ENCODE data around the gene C5orf24. TPM values are rescaled to one million over a fixed set of nuclear protein-coding genes. Genes with fewer than 3 reads are reported as not detected.
A peak's percentile ranks its signal among the peaks of the same experiment; 100 is the strongest.
"Not testable (repeated sequence)": the region's sequence is repeated elsewhere in the genome, so short reads cannot be mapped to it uniquely, and the experiment has no call there.

Gene C5orf24
- total RNA-seq, 1 experiment from 2014 or later = 67.6 TPM

- Histone ChIP-seq H3K9me3 (ENCODE audit: low read depth, low read length, poor library complexity, severe bottlenecking) (no peaks in the 10 kb centered on the region), H3K4me1 (ENCODE audit: insufficient read depth, low read length, poor library complexity, severe bottlenecking) (peaks cover 5% of the 10 kb centered on the region), H3K4me3 (ENCODE audit: low read depth, low read length, poor library complexity, severe bottlenecking) (no peak overlapping the region), H3K36me3 (ENCODE audit: insufficient read depth, low read length, poor library complexity, severe bottlenecking) (peaks cover 9% of the 10 kb centered on the region), H3K27ac (ENCODE audit: low read depth, low read length, poor library complexity, severe bottlenecking) (peak overlapping the region; percentile 8), H3K27me3 (replicated peaks; ENCODE audit: insufficient read depth, low read depth, low read length, poor library complexity) (no peaks in the 10 kb centered on the region)
- CTCF ChIA-PET = no interaction called here
- DNase-seq (ENCODE audit: low spot score) = no peak
- no TSS peak for BruUV-seq (replicated peaks)
- POLR2A ChIA-PET (ENCODE audit: low non-redundant PET) = no interaction called here
- TF ChIP-seq CTCF (conservative IDR thresholded peaks at IDR 0.05; ENCODE audit: low read depth, low read length) (no peak), EZH2 (IDR thresholded peaks at IDR 0.05; ENCODE audit: borderline replicate concordance, low read depth, low read length, poor library complexity, severe bottlenecking) (no peak)
- intact Hi-C loops (cut with micrococcal nuclease; ENCODE audit: unreplicated experiment) = no loop called here
Measured at GRCh38 chr5:134844252-134844651, 1.5 kb upstream of the C5orf24 start.

GRCh38 chr5:134845335-134845851 is 375 bp upstream of the C5orf24 start:
- peaks cover 5% of the 10 kb centered on the region for H3K4me1 ChIP-seq (ENCODE audit: insufficient read depth, low read length, poor library complexity, severe bottlenecking)
- no peak for TF ChIP-seq CTCF (conservative IDR thresholded peaks at IDR 0.05; ENCODE audit: low read depth, low read length)
- TF ChIP-seq EZH2 (IDR thresholded peaks at IDR 0.05; ENCODE audit: borderline replicate concordance, low read depth, low read length, poor library complexity, severe bottlenecking) = no peak
- DNase-seq (ENCODE audit: low spot score) = no peak
- peaks cover 13% of the 10 kb centered on the region for H3K36me3 ChIP-seq (ENCODE audit: insufficient read depth, low read length, poor library complexity, severe bottlenecking)
- BruUV-seq (replicated peaks) = no TSS peak
- no peaks in the 10 kb centered on the region for H3K27me3 ChIP-seq (replicated peaks; ENCODE audit: insufficient read depth, low read depth, low read length, poor library complexity)
- H3K4me3 ChIP-seq (ENCODE audit: low read depth, low read length, poor library complexity, severe bottlenecking) = peak overlapping the region; percentile 93
- CTCF ChIA-PET = no interaction called here
- peak overlapping the region; percentile 98 for H3K27ac ChIP-seq (ENCODE audit: low read depth, low read length, poor library complexity, severe bottlenecking)
- POLR2A ChIA-PET (ENCODE audit: low non-redundant PET) = interaction anchor here (0.5 to 0.9 kb wide), 3 partner anchors 8 to 94 kb away, joined by 3 to 5 read pairs (median 3); no protein-coding TSS in a partner anchor
- no peaks in the 10 kb centered on the region for H3K9me3 ChIP-seq (ENCODE audit: low read depth, low read length, poor library complexity, severe bottlenecking)
- intact Hi-C loops (cut with micrococcal nuclease; ENCODE audit: unreplicated experiment) = no loop called here

- intact Hi-C loops (cut with micrococcal nuclease; ENCODE audit: unreplicated experiment) = no loop called here
- no peak for DNase-seq (ENCODE audit: low spot score)
- POLR2A ChIA-PET (ENCODE audit: low non-redundant PET) = no interaction called here
- Histone ChIP-seq H3K27me3 (replicated peaks; ENCODE audit: insufficient read depth, low read depth, low read length, poor library complexity) (no peaks in the 10 kb centered on the region), H3K4me1 (ENCODE audit: insufficient read depth, low read length, poor library complexity, severe bottlenecking) (peaks cover 17% of the 10 kb centered on the region), H3K9me3 (ENCODE audit: low read depth, low read length, poor library complexity, severe bottlenecking) (no peaks in the 10 kb centered on the region), H3K36me3 (ENCODE audit: insufficient read depth, low read length, poor library complexity, severe bottlenecking) (peaks cover 20% of the 10 kb centered on the region), H3K27ac (ENCODE audit: low read depth, low read length, poor library complexity, severe bottlenecking) (peak overlapping the region; percentile 98), H3K4me3 (ENCODE audit: low read depth, low read length, poor library complexity, severe bottlenecking) (peak overlapping the region; percentile 93)
- CTCF ChIA-PET = no interaction called here
- BruUV-seq (replicated peaks) = TSS peak; percentile 65
- TF ChIP-seq CTCF (conservative IDR thresholded peaks at IDR 0.05; ENCODE audit: low read depth, low read length) (no peak), EZH2 (IDR thresholded peaks at IDR 0.05; ENCODE audit: borderline replicate concordance, low read depth, low read length, poor library complexity, severe bottlenecking) (no peak)
Measured at GRCh38 chr5:134846641-134846960, 833 bp downstream of the C5orf24 start.

GRCh38 chr5:134849434-134849933 is 3.7 kb downstream of the C5orf24 start:
- BruUV-seq (replicated peaks); intact Hi-C loops (cut with micrococcal nuclease; ENCODE audit: unreplicated experiment); H3K4me3 ChIP-seq (ENCODE audit: low read depth, low read length, poor library complexity, severe bottlenecking); DNase-seq (ENCODE audit: low spot score); H3K9me3 ChIP-seq (ENCODE audit: low read depth, low read length, poor library complexity, severe bottlenecking); POLR2A ChIA-PET (ENCODE audit: low non-redundant PET); H3K27ac ChIP-seq (ENCODE audit: low read depth, low read length, poor library complexity, severe bottlenecking); H3K27me3 ChIP-seq (replicated peaks; ENCODE audit: insufficient read depth, low read depth, low read length, poor library complexity): not testable (repeated sequence)
- peaks cover 17% of the 10 kb centered on the region for H3K4me1 ChIP-seq (ENCODE audit: insufficient read depth, low read length, poor library complexity, severe bottlenecking)
- H3K36me3 ChIP-seq (ENCODE audit: insufficient read depth, low read length, poor library complexity, severe bottlenecking) = peaks cover 29% of the 10 kb centered on the region
- CTCF ChIA-PET = interaction anchor here (0.6 kb wide), 1 partner anchor 25 kb away, joined by 5 read pairs; no protein-coding TSS in a partner anchor

All from A673 (cell line).